ENCODE results near the gene GPR171. TPM values are rescaled to one million over a fixed set of nuclear protein-coding genes. Genes with fewer than 3 reads are reported as not detected.
A peak's percentile ranks its signal among the peaks of the same experiment; 100 is the strongest.

The GPR171 gene
- total RNA-seq, 1 experiment from 2014 or later: not detected

- 0 out of 2 replicates have a peak, but pooled peaks have one; percentile 3 for TF ChIP-seq CTCF (IDR thresholded peaks at IDR 0.05)
- TF ChIP-seq TCF7L2 (IDR thresholded peaks at IDR 0.05; ENCODE audit: low read depth, low read length): no peak
- no peaks in the 10 kb centered on the region for H3K4me1 ChIP-seq (ENCODE audit: control insufficient read depth, insufficient read depth, low read length)
- in situ Hi-C loops (cut with HindIII; ENCODE audit: low pct_unique_long_range_greater_than_20kb, low sequenced_read_pairs) (no loop called here), intact Hi-C loops (cut with micrococcal nuclease; ENCODE audit: unreplicated experiment) (no loop called here)
- H3K4me3 ChIP-seq (ENCODE audit: low read depth in 2 of 2, low read length in 2 of 2): no peak overlapping the region
- 0 out of 2 replicates have a peak, but pooled peaks cover 2% of the 10 kb centered on the region for H3K27me3 ChIP-seq (ENCODE audit: control insufficient read depth, insufficient read depth, low read length)
- POLR2A ChIA-PET: no interaction called here
- H3K36me3 ChIP-seq (ENCODE audit: control insufficient read depth, insufficient read depth, low read length): no peaks in the 10 kb centered on the region
- no peaks in the 10 kb centered on the region for H3K9me3 ChIP-seq (ENCODE audit: control insufficient read depth, insufficient read depth, low read depth, low read length)
- ATAC-seq (no peak), DNase-seq (ENCODE audit: low read depth, low spot score) (no peak)
- CTCF ChIA-PET: no interaction called here
- BruUV-seq (replicated peaks): no TSS peak
- H3K27ac ChIP-seq (ENCODE audit: low read length): no peak overlapping the region
These were observed 50.4 kb downstream of the GPR171 start for GRCh38 chr3:151152455-151153079.

Other genes starting within 250 kb of the GPR171 start
- gene CLRN1, start 230.5 kb downstream of the GPR171 start, total RNA-seq (2021; ENCODE audit: unreplicated experiment): not detected
- gene MED12L, start 117.6 kb downstream of the GPR171 start, total RNA-seq (2021; ENCODE audit: unreplicated experiment): 2.8 TPM
- not detected for gene P2RY14, start 75.3 kb upstream of the GPR171 start, total RNA-seq (2021; ENCODE audit: unreplicated experiment)
- not detected for gene GPR87, start 113.6 kb upstream of the GPR171 start, total RNA-seq (2021; ENCODE audit: unreplicated experiment)
- gene P2RY13, start 126.3 kb upstream of the GPR171 start, total RNA-seq (2021; ENCODE audit: unreplicated experiment): not detected
- not detected for gene P2RY12, start 181.5 kb upstream of the GPR171 start, total RNA-seq (2021; ENCODE audit: unreplicated experiment)